Esophagus squamous epithelium (tissue), 4 donors: Measurements from ENCODE around the gene GRPEL1.

Experiments used
- POLR2A ChIP-seq, 4 donors: fragments of 450-650 bp; IDR thresholded peaks; one replicate each; pipeline ENCODE4 v1.6.1; 2017; ENCODE audit warnings: antibody characterized with exemption in 4 of 4, mild to moderate bottlenecking in 4 of 4, moderate library complexity in 3 of 4
- TF ChIP-seq, protein P1 (sequence below), 6 experiments: fragments of 450-650 bp in 4 of 6; fragments of 200-600 bp in 2 of 6; sonication (generic) in 2 of 6; IDR thresholded peaks; one replicate each; pipeline ENCODE4 v1.5.1; 2016 to 2019; ENCODE audit warnings: antibody characterized with exemption in 6 of 6, mild to moderate bottlenecking in 4 of 6, moderate library complexity in 4 of 6

DNA sequence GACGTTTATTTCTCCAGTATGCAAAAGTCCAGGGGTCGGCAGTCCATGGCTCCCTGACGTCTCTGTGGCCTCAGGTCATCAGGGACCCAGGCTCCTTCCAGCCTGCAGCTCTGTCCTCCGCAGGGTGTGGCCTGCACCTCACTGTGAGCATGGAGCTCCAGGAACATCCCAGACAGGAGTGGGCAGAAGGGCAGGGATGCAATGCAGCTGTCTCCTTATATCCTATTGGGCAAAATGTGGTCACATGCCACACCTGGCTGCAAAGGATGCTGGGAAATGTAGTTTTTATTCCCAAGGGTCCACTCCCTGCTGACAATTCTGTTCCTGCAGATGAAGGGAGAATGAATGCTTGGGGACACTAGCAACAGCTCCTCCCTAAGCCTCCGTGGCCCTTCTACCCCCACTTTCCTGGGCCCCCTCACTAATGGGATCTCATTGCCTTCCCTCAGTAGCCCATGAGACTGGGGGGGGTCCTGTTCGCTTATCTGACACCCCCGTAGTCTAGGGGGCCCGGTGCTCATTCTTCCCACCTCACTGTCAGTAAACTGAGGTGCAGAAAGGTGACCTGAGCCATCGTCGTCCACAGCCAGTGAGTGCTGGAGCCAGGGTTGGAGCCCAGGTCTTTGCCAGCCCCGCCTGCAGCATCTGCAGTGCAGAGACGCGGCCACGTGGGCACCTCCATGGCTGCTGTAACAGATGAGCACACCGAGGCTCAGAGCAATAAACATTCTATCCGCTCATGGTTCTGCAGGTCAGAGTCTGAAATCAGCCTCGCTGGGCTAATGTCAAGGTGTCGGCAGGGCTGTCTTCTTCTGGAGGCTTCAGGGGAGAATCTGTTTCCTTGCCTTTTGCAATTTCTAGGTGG, 5.9 kb upstream of the GRPEL1 start:
- TF ChIP-seq, protein P1, sequence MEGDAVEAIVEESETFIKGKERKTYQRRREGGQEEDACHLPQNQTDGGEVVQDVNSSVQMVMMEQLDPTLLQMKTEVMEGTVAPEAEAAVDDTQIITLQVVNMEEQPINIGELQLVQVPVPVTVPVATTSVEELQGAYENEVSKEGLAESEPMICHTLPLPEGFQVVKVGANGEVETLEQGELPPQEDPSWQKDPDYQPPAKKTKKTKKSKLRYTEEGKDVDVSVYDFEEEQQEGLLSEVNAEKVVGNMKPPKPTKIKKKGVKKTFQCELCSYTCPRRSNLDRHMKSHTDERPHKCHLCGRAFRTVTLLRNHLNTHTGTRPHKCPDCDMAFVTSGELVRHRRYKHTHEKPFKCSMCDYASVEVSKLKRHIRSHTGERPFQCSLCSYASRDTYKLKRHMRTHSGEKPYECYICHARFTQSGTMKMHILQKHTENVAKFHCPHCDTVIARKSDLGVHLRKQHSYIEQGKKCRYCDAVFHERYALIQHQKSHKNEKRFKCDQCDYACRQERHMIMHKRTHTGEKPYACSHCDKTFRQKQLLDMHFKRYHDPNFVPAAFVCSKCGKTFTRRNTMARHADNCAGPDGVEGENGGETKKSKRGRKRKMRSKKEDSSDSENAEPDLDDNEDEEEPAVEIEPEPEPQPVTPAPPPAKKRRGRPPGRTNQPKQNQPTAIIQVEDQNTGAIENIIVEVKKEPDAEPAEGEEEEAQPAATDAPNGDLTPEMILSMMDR (IDR thresholded peaks at IDR 0.05), result no peak
- no peak for TF ChIP-seq POLR2A (IDR thresholded peaks at IDR 0.05)
